ENCODE data around the gene SCN1A. TPM values are rescaled to one million over a fixed set of nuclear protein-coding genes. Genes with fewer than 3 reads are reported as not detected.

The SCN1A gene
- total RNA-seq, result not detected

DNA sequence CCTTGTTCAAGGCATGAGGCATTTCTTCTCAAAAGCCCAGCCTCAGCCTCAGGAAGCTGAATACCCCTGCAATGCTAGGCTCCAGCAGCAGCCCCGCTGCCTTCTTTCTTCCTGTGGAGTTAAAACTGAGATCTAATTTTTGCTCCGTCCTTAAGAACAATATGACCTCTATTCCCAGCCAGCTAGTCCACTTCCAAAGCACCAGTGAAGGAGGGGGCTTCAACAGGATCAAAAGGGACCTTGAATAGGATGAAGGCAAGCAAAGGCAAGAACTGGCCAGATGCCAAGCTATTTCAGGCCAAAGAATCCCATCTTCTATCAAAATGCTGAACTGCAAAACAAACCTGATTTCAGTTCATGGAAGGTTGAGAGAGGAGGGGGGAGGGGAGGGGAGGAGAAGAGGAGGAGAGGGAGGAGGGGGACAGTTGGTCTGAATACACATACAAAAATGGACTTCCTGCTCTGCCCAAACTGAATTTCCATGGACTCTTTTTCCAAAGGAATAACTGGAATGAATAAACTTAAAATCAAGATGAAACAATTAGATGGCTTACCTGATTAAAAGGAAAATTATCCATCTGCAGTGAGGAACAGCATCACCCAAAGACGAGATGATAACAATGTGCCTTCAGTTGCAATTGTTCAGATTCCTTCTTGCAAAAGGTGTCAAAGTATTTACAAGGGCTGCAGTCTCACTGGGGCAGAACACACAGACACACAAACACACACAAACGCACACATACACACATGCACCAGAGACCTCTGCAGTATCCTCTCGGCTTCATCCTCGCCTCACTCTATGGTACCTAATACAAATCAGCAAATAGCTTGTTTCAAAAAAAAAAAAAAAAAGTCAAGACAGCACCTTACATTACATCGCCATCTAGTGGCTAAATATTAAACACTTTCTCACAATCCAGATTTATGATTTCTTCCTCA lies at the start of gene SCN1A:
TSS of gene SCN1A (minus strand) at position 804 of the 939 bp plus-strand sequence. CDS start 54,399 bp downstream, outside the sequence.
- Mint-ChIP-seq H3K36me3 (ENCODE audit: low read depth) (no peaks in the 10 kb centered on the region), H3K4me3 (no peak within 1 kb of the TSS), H3K9me3 (no peaks in the 10 kb centered on the region), H3K27me3 (peaks cover 17% of the 10 kb centered on the region), H3K27ac (no peak within 1 kb of the TSS), H3K4me1 (no peaks in the 10 kb centered on the region)
- CTCF ChIA-PET, result no interaction called here
- POLR2A ChIA-PET, result no interaction called here
- no peak for DNase-seq

GRCh38 chr2:166173263-166173662 lies 45.4 kb upstream of the SCN1A start:
- peaks cover 13% of the 10 kb centered on the region for H3K27me3 Mint-ChIP-seq
- no peak overlapping the region for H3K27ac Mint-ChIP-seq
- ChIA-PET POLR2A (no interaction called here), CTCF (no interaction called here)
- no peaks in the 10 kb centered on the region for H3K9me3 Mint-ChIP-seq
- no peaks in the 10 kb centered on the region for H3K36me3 Mint-ChIP-seq (ENCODE audit: low read depth)
- DNase-seq, result no peak
- H3K4me1 Mint-ChIP-seq, result no peaks in the 10 kb centered on the region
- H3K4me3 Mint-ChIP-seq, result no peak overlapping the region

- Mint-ChIP-seq H3K4me1 (no peaks in the 10 kb centered on the region), H3K4me3 (no peak overlapping the region), H3K27me3 (peaks cover 10% of the 10 kb centered on the region), H3K27ac (no peak overlapping the region), H3K36me3 (ENCODE audit: low read depth) (no peaks in the 10 kb centered on the region), H3K9me3 (no peaks in the 10 kb centered on the region)
- DNase-seq, result no peak
- ChIA-PET CTCF (no interaction called here), POLR2A (interaction anchor here (0.6 kb wide), 1 partner anchor 29 kb away, joined by 3 read pairs; no protein-coding TSS in a partner anchor)
Measured at GRCh38 chr2:166171216-166171615, 43.4 kb upstream of the SCN1A start.

GRCh38 chr2:166170356-166170755 lies 42.5 kb upstream of the SCN1A start:
- H3K27ac Mint-ChIP-seq, result no peak overlapping the region
- no peaks in the 10 kb centered on the region for H3K4me1 Mint-ChIP-seq
- no peak for DNase-seq
- H3K27me3 Mint-ChIP-seq, result peaks cover 10% of the 10 kb centered on the region
- no peaks in the 10 kb centered on the region for H3K9me3 Mint-ChIP-seq
- ChIA-PET POLR2A (no interaction called here), CTCF (no interaction called here)
- no peak overlapping the region for H3K4me3 Mint-ChIP-seq
- H3K36me3 Mint-ChIP-seq (ENCODE audit: low read depth), result no peaks in the 10 kb centered on the region

DNA sequence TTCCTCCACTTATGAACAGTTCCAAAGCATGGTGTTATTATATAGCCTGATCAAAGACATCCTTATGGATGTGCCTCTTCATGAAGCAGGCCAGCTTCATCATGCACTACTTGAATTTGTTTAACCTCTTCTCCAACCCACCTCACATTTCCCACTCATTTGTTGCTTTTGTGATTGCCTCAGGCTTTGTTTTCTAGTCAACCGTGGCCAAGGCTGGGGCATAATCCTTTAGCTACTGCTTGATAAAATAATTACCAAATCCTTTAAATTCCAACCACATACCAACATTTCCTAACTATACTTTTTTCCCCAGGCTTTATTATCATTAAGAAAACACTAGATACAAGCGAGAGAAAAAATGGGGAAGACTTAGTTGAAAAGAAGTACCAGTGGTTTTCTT lies 39.6 kb upstream of the SCN1A start:
- no peak overlapping the region for H3K27ac Mint-ChIP-seq
- no peak overlapping the region for H3K4me3 Mint-ChIP-seq
- DNase-seq, result no peak
- no peaks in the 10 kb centered on the region for H3K9me3 Mint-ChIP-seq
- peaks cover 10% of the 10 kb centered on the region for H3K27me3 Mint-ChIP-seq
- H3K36me3 Mint-ChIP-seq (ENCODE audit: low read depth), result no peaks in the 10 kb centered on the region
- ChIA-PET CTCF (no interaction called here), POLR2A (no interaction called here)
- no peaks in the 10 kb centered on the region for H3K4me1 Mint-ChIP-seq

DNA sequence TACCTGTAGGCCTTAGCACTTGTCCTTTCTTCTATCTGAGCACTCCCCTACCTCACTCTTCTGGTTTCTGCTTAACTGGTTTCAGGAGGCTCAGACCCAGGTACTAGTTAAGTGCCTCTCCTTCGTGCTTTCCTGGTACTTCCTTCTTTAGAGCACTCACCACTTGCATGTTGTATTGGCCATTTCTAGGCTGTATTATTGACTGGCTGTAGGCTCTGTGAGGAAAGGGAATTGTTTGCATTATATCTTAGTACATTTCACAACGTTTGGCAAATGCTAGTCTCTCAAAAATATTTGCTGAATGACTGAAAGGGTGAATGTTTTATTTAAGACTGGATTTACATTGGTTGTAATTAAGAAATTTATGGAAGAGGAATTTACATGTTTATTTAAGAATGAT lies 36.0 kb upstream of the SCN1A start:
- Mint-ChIP-seq H3K27me3 (peaks cover 9% of the 10 kb centered on the region), H3K36me3 (ENCODE audit: low read depth) (no peaks in the 10 kb centered on the region), H3K4me3 (no peak overlapping the region), H3K4me1 (no peaks in the 10 kb centered on the region), H3K27ac (no peak overlapping the region), H3K9me3 (no peaks in the 10 kb centered on the region)
- POLR2A ChIA-PET, result no interaction called here
- CTCF ChIA-PET, result no interaction called here
- DNase-seq, result no peak

- CTCF ChIA-PET, result no interaction called here
- H3K27me3 Mint-ChIP-seq, result peaks cover 6% of the 10 kb centered on the region
- POLR2A ChIA-PET, result no interaction called here
- H3K4me3 Mint-ChIP-seq, result no peak overlapping the region
- no peaks in the 10 kb centered on the region for H3K9me3 Mint-ChIP-seq
- H3K36me3 Mint-ChIP-seq (ENCODE audit: low read depth), result no peaks in the 10 kb centered on the region
- no peak overlapping the region for H3K27ac Mint-ChIP-seq
- no peak for DNase-seq
- no peaks in the 10 kb centered on the region for H3K4me1 Mint-ChIP-seq
Measured at GRCh38 chr2:166158546-166158945, 30.7 kb upstream of the SCN1A start.

DNA sequence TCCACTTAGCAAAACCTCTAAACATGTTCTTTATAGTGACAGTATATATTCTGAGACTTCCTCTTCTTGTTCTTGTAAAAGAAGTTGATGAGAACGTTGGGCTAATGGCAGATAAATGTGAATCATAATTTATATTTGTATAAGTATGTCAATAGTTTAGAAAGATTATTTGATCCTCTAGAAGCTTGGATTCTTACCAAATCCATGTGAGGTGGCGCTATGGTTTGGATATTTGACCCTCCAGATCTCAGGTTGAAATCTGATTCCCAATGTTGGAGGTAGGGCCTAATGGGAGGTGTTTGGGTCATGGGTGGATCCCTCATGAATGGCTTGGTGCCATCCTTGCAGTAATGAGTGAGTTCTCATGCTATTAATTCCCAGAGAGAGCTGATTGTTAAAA lies 29.8 kb upstream of the SCN1A start:
- Mint-ChIP-seq H3K4me1 (no peaks in the 10 kb centered on the region), H3K27ac (no peak overlapping the region), H3K27me3 (peaks cover 10% of the 10 kb centered on the region), H3K36me3 (ENCODE audit: low read depth) (no peaks in the 10 kb centered on the region), H3K9me3 (no peaks in the 10 kb centered on the region), H3K4me3 (no peak overlapping the region)
- ChIA-PET POLR2A (no interaction called here), CTCF (no interaction called here)
- no peak for DNase-seq

GRCh38 chr2:166156985-166157490 lies 29.2 kb upstream of the SCN1A start:
- Mint-ChIP-seq H3K27me3 (peaks cover 10% of the 10 kb centered on the region), H3K9me3 (no peaks in the 10 kb centered on the region), H3K4me1 (no peaks in the 10 kb centered on the region), H3K27ac (no peak overlapping the region), H3K36me3 (ENCODE audit: low read depth) (no peaks in the 10 kb centered on the region), H3K4me3 (no peak overlapping the region)
- POLR2A ChIA-PET, result no interaction called here
- no peak for DNase-seq
- CTCF ChIA-PET, result no interaction called here

GRCh38 chr2:166155589-166155988 lies 27.8 kb upstream of the SCN1A start:
- Mint-ChIP-seq H3K4me1 (no peaks in the 10 kb centered on the region), H3K9me3 (no peaks in the 10 kb centered on the region), H3K27ac (no peak overlapping the region), H3K4me3 (no peak overlapping the region), H3K27me3 (peaks cover 10% of the 10 kb centered on the region), H3K36me3 (ENCODE audit: low read depth) (no peaks in the 10 kb centered on the region)
- CTCF ChIA-PET, result no interaction called here
- POLR2A ChIA-PET, result no interaction called here
- DNase-seq, result no peak

DNA sequence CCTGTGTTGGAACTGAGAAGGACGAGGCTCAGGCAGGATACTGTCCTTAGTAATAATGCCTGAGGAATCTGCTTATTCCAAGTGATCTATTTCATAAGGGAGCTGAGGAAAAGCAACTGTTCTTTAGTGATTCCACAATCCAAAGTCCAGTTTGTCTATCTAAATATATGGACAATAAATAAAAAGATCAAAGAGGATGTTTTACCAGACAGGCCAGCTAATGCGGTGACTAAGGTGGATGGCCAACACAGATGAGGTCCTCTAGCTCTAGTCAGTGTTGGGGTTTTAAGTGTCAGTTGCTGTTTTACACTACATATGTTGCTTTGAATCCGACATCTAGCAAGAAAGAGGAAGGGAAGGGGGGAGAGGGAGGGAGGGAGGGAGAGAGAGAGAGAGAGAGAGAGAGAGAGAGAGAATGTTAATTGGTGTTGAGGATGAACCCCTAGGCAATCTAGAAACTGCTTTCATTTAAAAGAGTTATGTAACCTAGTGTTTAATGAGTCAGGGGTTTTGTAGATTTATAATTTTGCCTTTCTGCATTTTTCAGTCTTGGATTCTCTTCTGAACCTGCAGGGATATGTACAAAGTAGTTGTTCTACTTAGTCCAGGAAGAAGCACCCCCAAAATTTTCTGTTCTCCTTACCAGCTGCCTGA lies 27.0 kb upstream of the SCN1A start:
- Mint-ChIP-seq H3K27me3 (peaks cover 10% of the 10 kb centered on the region), H3K36me3 (ENCODE audit: low read depth) (no peaks in the 10 kb centered on the region), H3K4me3 (no peak overlapping the region), H3K4me1 (no peaks in the 10 kb centered on the region), H3K27ac (no peak overlapping the region), H3K9me3 (no peaks in the 10 kb centered on the region)
- ChIA-PET POLR2A (no interaction called here), CTCF (no interaction called here)
- no peak for DNase-seq

DNA sequence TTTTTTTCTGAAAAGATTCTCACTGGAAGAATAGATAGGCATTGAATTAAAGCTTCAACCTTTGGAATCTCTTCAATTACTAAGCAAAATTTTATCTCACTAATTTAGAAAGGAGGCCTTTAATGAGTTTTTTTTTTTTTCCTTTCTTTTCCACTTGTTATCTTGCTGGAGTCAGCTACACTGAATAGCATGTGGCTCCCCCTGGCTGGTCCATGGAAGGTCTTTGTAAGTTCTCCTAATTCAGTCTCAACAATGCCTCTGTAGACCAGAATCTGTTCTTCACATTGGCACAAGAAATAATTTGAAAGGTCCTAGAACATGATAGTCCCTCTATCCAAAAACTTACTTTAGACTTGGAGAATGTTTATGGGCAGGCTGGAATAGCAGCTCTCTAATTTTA lies 24.2 kb upstream of the SCN1A start:
- CTCF ChIA-PET, result interaction anchor here (0.5 kb wide), 1 partner anchor 9 kb away, joined by 3 read pairs; no protein-coding TSS in a partner anchor
- no peaks in the 10 kb centered on the region for H3K9me3 Mint-ChIP-seq
- no peak overlapping the region for H3K4me3 Mint-ChIP-seq
- H3K27me3 Mint-ChIP-seq, result peaks cover 6% of the 10 kb centered on the region
- no peaks in the 10 kb centered on the region for H3K36me3 Mint-ChIP-seq (ENCODE audit: low read depth)
- POLR2A ChIA-PET, result no interaction called here
- no peaks in the 10 kb centered on the region for H3K4me1 Mint-ChIP-seq
- H3K27ac Mint-ChIP-seq, result no peak overlapping the region
- no peak for DNase-seq

DNA sequence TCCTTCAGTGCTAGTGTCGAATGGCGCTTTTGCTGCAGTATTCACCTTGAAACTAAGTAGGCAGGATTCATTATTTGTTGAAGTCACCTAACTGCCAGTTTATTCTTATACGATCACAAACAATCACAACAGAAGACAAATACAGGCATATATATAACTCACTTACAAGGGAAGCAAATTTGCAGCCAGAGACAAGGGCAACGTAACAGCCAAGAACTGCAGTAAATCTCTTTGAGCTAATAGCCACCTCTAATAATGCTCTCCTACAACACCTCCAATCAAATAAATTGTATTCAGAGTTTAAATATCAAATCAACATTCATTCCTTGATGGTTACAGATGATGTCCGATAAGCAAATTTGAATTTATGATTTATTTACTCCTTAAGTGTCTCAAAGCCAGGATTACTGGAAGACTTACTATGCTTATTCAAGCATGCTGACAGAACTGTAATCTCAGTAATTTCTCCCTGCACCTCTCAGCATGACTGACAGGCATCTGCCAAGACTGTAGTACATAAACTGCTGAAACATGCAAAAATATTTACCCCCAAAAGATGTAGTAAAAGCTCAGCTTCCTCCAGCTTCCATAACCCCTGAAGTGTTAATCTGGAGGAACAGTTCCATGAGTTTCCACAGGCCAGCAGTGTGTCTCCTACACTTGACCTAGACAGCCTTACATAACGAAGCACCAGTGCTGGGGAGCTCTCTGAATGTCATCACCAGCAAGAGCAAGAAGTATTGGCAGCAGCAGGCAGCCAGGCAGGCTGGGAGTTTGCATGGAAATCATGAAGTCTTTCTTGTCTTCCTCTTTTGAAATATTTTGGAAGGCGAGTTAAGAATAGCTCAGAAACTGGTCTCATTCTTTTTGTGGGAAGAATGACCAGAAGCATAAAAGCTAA lies 20.9 kb upstream of the SCN1A start:
- ChIA-PET POLR2A (no interaction called here), CTCF (no interaction called here)
- no peak for DNase-seq
- Mint-ChIP-seq H3K27ac (no peak overlapping the region), H3K4me3 (no peak overlapping the region), H3K4me1 (no peaks in the 10 kb centered on the region), H3K27me3 (peaks cover 4% of the 10 kb centered on the region), H3K36me3 (ENCODE audit: low read depth) (no peaks in the 10 kb centered on the region), H3K9me3 (no peaks in the 10 kb centered on the region)

All from activated CD4-positive, alpha-beta T cell treated with anti-CD3 and anti-CD28 coated beads, Interleukin-2, amount 10 ng/mL, durations not matched to agents 7 days and 5 days (primary cell).